CD4-positive, alpha-beta T cell treated with Interleukin-12 subunit alpha and Interleukin-12 subunit beta, for 1 hour (primary cell): Measurements from ENCODE around the gene PHF2.
"Not testable (repeated sequence)": the region's sequence is repeated elsewhere in the genome, so short reads cannot be mapped to it uniquely, and the experiment has no call there.

Source experiments
- DNase-seq: peaks from one replicate; pipeline ENCODE4 v3.0.0-alpha.2; 2020

PHF2 gene

GRCh38 chr9:93669116-93669957, 93.0 kb downstream of the PHF2 start:
- no peak for DNase-seq

- no peak for DNase-seq
These were observed 93.5 kb downstream of the PHF2 start for GRCh38 chr9:93669958-93670207.

GRCh38 chr9:93670208-93671019, 94.0 kb downstream of the PHF2 start:
- DNase-seq: no peak

- DNase-seq: no peak
These were observed 94.6 kb downstream of the PHF2 start for GRCh38 chr9:93671020-93671338.

- DNase-seq: not testable (repeated sequence)
These were observed 96.1 kb downstream of the PHF2 start for GRCh38 chr9:93672330-93673020.

- no peak for DNase-seq
These were observed 96.8 kb downstream of the PHF2 start for GRCh38 chr9:93673021-93673838.

- DNase-seq: no peak
These were observed 97.5 kb downstream of the PHF2 start for GRCh38 chr9:93673839-93674334.

GRCh38 chr9:93674580-93675335, 98.4 kb downstream of the PHF2 start:
- no peak for DNase-seq

GRCh38 chr9:93675336-93676150, 99.2 kb downstream of the PHF2 start:
- DNase-seq: no peak

- no peak for DNase-seq
These were observed 100.1 kb downstream of the PHF2 start for GRCh38 chr9:93676310-93677047.

- DNase-seq: no peak
These were observed 100.7 kb downstream of the PHF2 start for GRCh38 chr9:93677048-93677571.

GRCh38 chr9:93677641-93678136, 101.3 kb downstream of the PHF2 start:
- DNase-seq: no peak

- DNase-seq: no peak
These were observed 102.0 kb downstream of the PHF2 start for GRCh38 chr9:93678199-93679019.

- no peak for DNase-seq
These were observed 103.4 kb downstream of the PHF2 start for GRCh38 chr9:93679536-93680442.

GRCh38 chr9:93680443-93681268, 104.3 kb downstream of the PHF2 start:
- DNase-seq: no peak

- DNase-seq: no peak
These were observed 105.1 kb downstream of the PHF2 start for GRCh38 chr9:93681269-93682154.
